ENCODE data around the gene PRR23E.

Gene PRR23E

DNA sequence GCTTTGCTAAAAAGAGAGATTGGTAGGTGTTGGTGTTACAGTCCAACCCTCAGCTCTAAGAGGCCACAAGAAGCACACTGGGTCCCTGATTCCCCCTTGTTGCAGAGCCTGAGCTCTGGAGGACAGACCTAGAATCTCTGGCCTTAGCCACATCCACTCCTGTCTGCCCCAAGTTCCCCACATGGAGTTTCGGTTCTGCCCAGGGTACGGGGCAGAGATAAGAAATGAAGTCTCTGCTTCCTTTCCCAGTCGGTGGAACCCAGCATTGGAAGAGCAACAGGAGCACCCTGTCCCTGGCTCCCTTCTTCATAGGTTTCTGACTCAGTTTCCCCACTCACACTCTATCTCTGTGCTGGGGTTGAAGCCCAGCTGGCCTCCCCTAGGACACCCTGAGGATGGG is 13.2 kb downstream of the PRR23E start:
- TF ChIP-seq, protein P1, sequence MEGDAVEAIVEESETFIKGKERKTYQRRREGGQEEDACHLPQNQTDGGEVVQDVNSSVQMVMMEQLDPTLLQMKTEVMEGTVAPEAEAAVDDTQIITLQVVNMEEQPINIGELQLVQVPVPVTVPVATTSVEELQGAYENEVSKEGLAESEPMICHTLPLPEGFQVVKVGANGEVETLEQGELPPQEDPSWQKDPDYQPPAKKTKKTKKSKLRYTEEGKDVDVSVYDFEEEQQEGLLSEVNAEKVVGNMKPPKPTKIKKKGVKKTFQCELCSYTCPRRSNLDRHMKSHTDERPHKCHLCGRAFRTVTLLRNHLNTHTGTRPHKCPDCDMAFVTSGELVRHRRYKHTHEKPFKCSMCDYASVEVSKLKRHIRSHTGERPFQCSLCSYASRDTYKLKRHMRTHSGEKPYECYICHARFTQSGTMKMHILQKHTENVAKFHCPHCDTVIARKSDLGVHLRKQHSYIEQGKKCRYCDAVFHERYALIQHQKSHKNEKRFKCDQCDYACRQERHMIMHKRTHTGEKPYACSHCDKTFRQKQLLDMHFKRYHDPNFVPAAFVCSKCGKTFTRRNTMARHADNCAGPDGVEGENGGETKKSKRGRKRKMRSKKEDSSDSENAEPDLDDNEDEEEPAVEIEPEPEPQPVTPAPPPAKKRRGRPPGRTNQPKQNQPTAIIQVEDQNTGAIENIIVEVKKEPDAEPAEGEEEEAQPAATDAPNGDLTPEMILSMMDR (IDR thresholded peaks at IDR 0.05; ENCODE audit: low read length): no peak
- no peak for TF ChIP-seq EZH2 (IDR thresholded peaks at IDR 0.05; ENCODE audit: borderline replicate concordance, low read length)
- H2AFZ ChIP-seq (ENCODE audit: low read length): no peak overlapping the region
- H3K4me1 ChIP-seq (ENCODE audit: insufficient read depth, low read length, severe bottlenecking): no peaks in the 10 kb centered on the region
- no peaks in the 10 kb centered on the region for H3F3A ChIP-seq (ENCODE audit: insufficient read depth, low read length)
- H3K9ac ChIP-seq (ENCODE audit: low read length): no peak overlapping the region
- H3K4me3 ChIP-seq (ENCODE audit: low read depth, low read length, poor library complexity, severe bottlenecking): no peak overlapping the region
- no peaks in the 10 kb centered on the region for H3K36me3 ChIP-seq (ENCODE audit: insufficient read depth, low read length)
- H3K27me3 ChIP-seq (ENCODE audit: insufficient read depth, low read length): no peaks in the 10 kb centered on the region
- H3K9me3 ChIP-seq (ENCODE audit: low read length): no peaks in the 10 kb centered on the region
- no peak overlapping the region for H3K4me2 ChIP-seq (ENCODE audit: low read length)
- no peaks in the 10 kb centered on the region for H4K20me1 ChIP-seq (ENCODE audit: insufficient read depth, low read length)
- H3K9me2 ChIP-seq (ENCODE audit: low read depth, low read length): no peaks in the 10 kb centered on the region
- no peak overlapping the region for H3K27ac ChIP-seq (ENCODE audit: low read depth, low read length, poor library complexity, severe bottlenecking)
- no peaks in the 10 kb centered on the region for H3K79me2 ChIP-seq (ENCODE audit: insufficient read depth, low read length)

DNA sequence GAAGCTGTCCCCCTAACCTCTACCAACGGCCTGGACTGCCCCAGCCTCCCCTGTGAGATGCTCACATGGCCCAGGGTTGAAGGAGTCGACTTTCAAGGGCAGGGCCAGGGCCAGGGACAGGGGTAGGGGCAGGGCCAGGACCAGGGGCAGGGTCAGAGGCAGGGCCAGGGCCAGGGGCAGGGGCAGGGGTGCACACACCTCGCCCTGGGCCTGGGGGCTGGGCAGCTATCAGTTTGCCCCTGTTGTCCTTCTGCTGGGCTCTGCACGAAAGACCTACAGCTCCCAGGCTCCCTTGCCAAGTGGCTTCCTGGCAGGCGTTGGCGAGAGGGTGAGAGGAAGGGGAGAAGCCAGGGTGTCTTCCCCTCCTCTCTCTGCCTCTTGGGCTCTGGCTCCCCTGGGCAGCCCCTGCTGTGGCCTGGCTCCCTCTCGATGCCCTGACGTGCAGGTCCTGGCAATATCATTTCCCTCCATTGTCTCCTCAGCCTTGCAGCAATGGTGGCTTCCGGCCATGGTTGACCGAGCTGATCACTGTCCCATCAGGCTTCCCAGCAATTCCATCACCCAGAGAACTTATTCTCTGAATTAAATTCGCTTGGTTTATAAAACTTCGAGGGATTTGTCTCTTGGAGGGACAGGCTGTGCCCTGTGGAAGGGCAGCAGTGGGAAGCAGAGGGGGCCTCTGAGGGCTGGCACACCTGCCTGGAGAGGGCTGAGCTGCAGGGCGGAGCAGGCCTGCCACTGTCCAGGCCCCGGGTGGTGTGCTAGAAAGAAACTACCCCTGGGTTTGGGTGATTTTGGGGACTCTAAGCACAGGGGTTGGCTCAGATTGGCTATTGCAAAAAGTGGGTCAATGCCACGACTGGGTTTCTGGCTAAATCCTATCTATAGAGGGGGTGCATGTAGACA is 13.9 kb downstream of the PRR23E start:
- Histone ChIP-seq H3K9ac (ENCODE audit: low read length) (no peak overlapping the region), H3K9me3 (ENCODE audit: low read length) (no peaks in the 10 kb centered on the region), H3K4me2 (ENCODE audit: low read length) (no peak overlapping the region), H3F3A (ENCODE audit: insufficient read depth, low read length) (no peaks in the 10 kb centered on the region), H4K20me1 (ENCODE audit: insufficient read depth, low read length) (no peaks in the 10 kb centered on the region), H3K79me2 (ENCODE audit: insufficient read depth, low read length) (no peaks in the 10 kb centered on the region), H3K27ac (ENCODE audit: low read depth, low read length, poor library complexity, severe bottlenecking) (no peak overlapping the region), H3K27me3 (ENCODE audit: insufficient read depth, low read length) (no peaks in the 10 kb centered on the region), H3K36me3 (ENCODE audit: insufficient read depth, low read length) (no peaks in the 10 kb centered on the region), H3K4me1 (ENCODE audit: insufficient read depth, low read length, severe bottlenecking) (no peaks in the 10 kb centered on the region), H3K9me2 (ENCODE audit: low read depth, low read length) (no peaks in the 10 kb centered on the region), H2AFZ (ENCODE audit: low read length) (no peak overlapping the region), H3K4me3 (ENCODE audit: low read depth, low read length, poor library complexity, severe bottlenecking) (no peak overlapping the region)
- TF ChIP-seq, protein P1 (IDR thresholded peaks at IDR 0.05; ENCODE audit: low read length): no peak
- TF ChIP-seq EZH2 (IDR thresholded peaks at IDR 0.05; ENCODE audit: borderline replicate concordance, low read length): no peak

DNA sequence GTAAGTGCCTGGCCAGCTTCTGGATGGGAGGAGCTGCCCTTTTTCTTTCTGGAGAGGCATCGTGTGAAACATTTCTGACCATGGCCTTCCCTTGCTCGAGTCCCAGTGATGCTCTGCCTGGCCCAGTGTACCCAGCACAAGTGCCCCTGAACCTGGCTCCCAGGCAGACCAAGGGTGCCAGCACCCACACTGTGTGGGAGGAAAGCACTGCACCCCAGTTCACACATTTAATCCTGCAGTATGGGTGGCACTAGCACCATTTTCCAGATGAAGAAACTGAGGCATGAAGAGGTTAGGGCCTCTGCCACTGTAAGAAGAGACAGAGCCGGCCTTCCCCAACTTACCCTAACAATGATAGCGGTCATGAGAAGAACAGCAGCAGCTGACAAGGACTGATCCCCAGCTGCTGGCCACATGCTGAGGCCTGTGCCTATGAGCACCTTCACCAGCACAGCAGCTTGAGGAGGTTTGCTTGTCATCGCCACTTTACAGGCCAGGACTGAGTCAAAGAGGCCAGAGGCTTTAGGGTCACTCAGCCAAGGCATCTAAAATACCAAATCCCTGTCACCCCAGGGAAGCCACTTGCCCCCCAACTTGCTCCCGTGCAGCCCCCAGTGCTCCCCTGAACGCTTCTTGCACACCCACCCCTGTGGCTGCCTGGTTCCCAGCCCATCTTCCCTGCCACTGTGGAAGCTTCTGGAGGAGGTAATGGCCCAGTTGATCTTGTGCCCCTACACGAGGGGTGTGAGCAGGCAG is 15.0 kb downstream of the PRR23E start:
- Histone ChIP-seq H3K9ac (ENCODE audit: low read length) (no peak overlapping the region), H2AFZ (ENCODE audit: low read length) (no peak overlapping the region), H3K9me3 (ENCODE audit: low read length) (no peaks in the 10 kb centered on the region), H3K36me3 (ENCODE audit: insufficient read depth, low read length) (no peaks in the 10 kb centered on the region), H3K4me1 (ENCODE audit: insufficient read depth, low read length, severe bottlenecking) (no peaks in the 10 kb centered on the region), H4K20me1 (ENCODE audit: insufficient read depth, low read length) (no peaks in the 10 kb centered on the region), H3K4me3 (ENCODE audit: low read depth, low read length, poor library complexity, severe bottlenecking) (no peak overlapping the region), H3K79me2 (ENCODE audit: insufficient read depth, low read length) (no peaks in the 10 kb centered on the region), H3K9me2 (ENCODE audit: low read depth, low read length) (no peaks in the 10 kb centered on the region), H3K27me3 (ENCODE audit: insufficient read depth, low read length) (no peaks in the 10 kb centered on the region), H3K27ac (ENCODE audit: low read depth, low read length, poor library complexity, severe bottlenecking) (no peak overlapping the region), H3K4me2 (ENCODE audit: low read length) (no peak overlapping the region), H3F3A (ENCODE audit: insufficient read depth, low read length) (no peaks in the 10 kb centered on the region)
- no peak for TF ChIP-seq EZH2 (IDR thresholded peaks at IDR 0.05; ENCODE audit: borderline replicate concordance, low read length)
- TF ChIP-seq, protein P1 (IDR thresholded peaks at IDR 0.05; ENCODE audit: low read length): no peak

All from OCI-LY1 (cell line).